HCT116 (cell line): ENCODE results near the gene PDE8A. TPM values are rescaled to one million over a fixed set of nuclear protein-coding genes. Genes with fewer than 3 reads are reported as not detected.

Source experiments
- ATAC-seq: fragments of 200-7000 bp; cut with Tn5 transposase; 2 replicates; pipeline ENCODE4 v1.9.1; 2020; ENCODE audit warnings: mild to moderate bottlenecking, moderate library complexity
- BruUV-seq: library from RNA; stranded (reverse); fragments of 400-500 nt; replicated peaks from 2 replicates; lab custom pipeline; 2021; lab: Mats Ljungman, UMichigan
- CTCF ChIA-PET: fragments of 300-600 bp; sonication (Branson Sonifier 250); formaldehyde crosslinking; loops from one replicate; lab custom pipeline; 2021; ENCODE audit warnings: antibody characterized with exemption; lab: Charles Lee
- POLR2A ChIA-PET: fragments of 300-600, 350-600 bp; sonication (Branson Sonifier 250); formaldehyde crosslinking; loops from one replicate; lab custom pipeline; 2021; ENCODE audit warnings: antibody characterized with exemption; lab: Charles Lee
- RAD21 ChIA-PET, 2 experiments: fragments of 300-600 bp; sonication (Branson Sonifier 250); formaldehyde crosslinking; loops; one replicate each; lab custom pipeline; 2023; ENCODE audit warnings: low total read pairs in 2 of 2; ENCODE audit not compliant: uncharacterized antibody in 2 of 2, unreplicated experiment in 2 of 2, low non-redundant PET in 1 of 2; lab: Charles Lee
- DNase-seq: peaks from one replicate; pipeline ENCODE4 v3.0.0-alpha.2; 2010; ENCODE audit warnings: low read depth, low spot score
- H2AFZ ChIP-seq: fragments of 200-600 bp; shearing (Covaris generic), sonication (generic); 2 replicates; pipeline ENCODE4 v1.6.1; 2017; ENCODE audit warnings: low read depth, mixed run types, mixed read lengths, antibody characterized with exemption, low read length; ENCODE audit not compliant: poor library complexity, severe bottlenecking
- H3K27ac ChIP-seq: 2 replicates; pipeline ENCODE4 v1.5.1; 2012; ENCODE audit warnings: low read depth, low read length
- H3K27me3 ChIP-seq: fragments of 200-600 bp; sonication (generic); 2 replicates; pipeline ENCODE4 v1.6.1; 2016; ENCODE audit warnings: mixed run types, low read length, mixed read lengths; ENCODE audit not compliant: insufficient read depth
- H3K36me3 ChIP-seq, 2 experiments: fragments of 200-500 bp in 1 of 2; fragments of 200-600 bp in 1 of 2; sonication (Bioruptor generic) in 1 of 2; sonication (generic) in 1 of 2; 2 replicates each; pipeline versions ENCODE4 v1.5.1 to v1.6.1; 2014 to 2016; ENCODE audit warnings: low read length in 2 of 2, inconsistent platforms in 1 of 2, mixed read lengths in 1 of 2, mixed run types in 1 of 2; ENCODE audit not compliant: insufficient read depth in 2 of 2, control insufficient read depth in 1 of 2
- H3K4me1 ChIP-seq, 2 experiments: fragments of 200-600 bp in 1 of 2; sonication (generic) in 1 of 2; 2 replicates each; pipeline versions ENCODE4 v1.5.1 to v1.6.1; 2012 to 2017; ENCODE audit warnings: low read length in 2 of 2, inconsistent platforms in 1 of 2, mild to moderate bottlenecking in 1 of 2, mixed read lengths in 1 of 2, mixed run types in 1 of 2, moderate library complexity in 1 of 2; ENCODE audit not compliant: insufficient read depth in 2 of 2, control insufficient read depth in 1 of 2
- H3K4me2 ChIP-seq: fragments of 200-600 bp; sonication (generic); 2 replicates; pipeline ENCODE4 v1.6.1; 2017; ENCODE audit warnings: mixed run types, low read length, mixed read lengths
- H3K4me3 ChIP-seq, 2 experiments: fragments of 200-600 bp in 1 of 2; sonication (generic) in 1 of 2; replicated peaks in 1 of 2; 2 replicates each; pipeline ENCODE4 v1.5.1; 2011 to 2016; ENCODE audit warnings: low read length in 2 of 2, control low read depth in 1 of 2, low read depth in 1 of 2, mild to moderate bottlenecking in 1 of 2, mixed read lengths in 1 of 2, mixed run types in 1 of 2
- H3K79me2 ChIP-seq: fragments of 200-600 bp; sonication (generic); 2 replicates; pipeline ENCODE4 v1.6.1; 2017; ENCODE audit warnings: mild to moderate bottlenecking, mixed run types, low read length, moderate library complexity, mixed read lengths; ENCODE audit not compliant: insufficient read depth
- H3K9ac ChIP-seq: fragments of 200-600 bp; sonication (generic); 2 replicates; pipeline ENCODE4 v1.6.1; 2016; ENCODE audit warnings: low read length, mixed read lengths
- H3K9me2 ChIP-seq: fragments of 200-600 bp; sonication (generic), shearing (Covaris generic); 2 replicates; pipeline ENCODE4 v1.6.1; 2017; ENCODE audit warnings: mixed run types, mild to moderate bottlenecking, moderate library complexity; ENCODE audit not compliant: insufficient read depth
- H3K9me3 ChIP-seq, 2 experiments: fragments of 200-500 bp in 1 of 2; fragments of 200-600 bp in 1 of 2; sonication (Bioruptor generic) in 1 of 2; sonication (generic) in 1 of 2; 2 replicates each; pipeline ENCODE4 v1.6.1; 2014 to 2017; ENCODE audit warnings: low read length in 2 of 2, mixed read lengths in 2 of 2, inconsistent platforms in 1 of 2, low read depth in 1 of 2, mild to moderate bottlenecking in 1 of 2, mixed run types in 1 of 2, moderate library complexity in 1 of 2; ENCODE audit not compliant: control insufficient read depth in 1 of 2, insufficient read depth in 1 of 2
- H4K20me1 ChIP-seq: fragments of 200-600 bp; sonication (generic), shearing (Covaris generic); 2 replicates; pipeline ENCODE4 v1.6.1; 2017; ENCODE audit warnings: mixed run types, mild to moderate bottlenecking, moderate library complexity; ENCODE audit not compliant: insufficient read depth
- CBX3 ChIP-seq: IDR thresholded peaks from 2 replicates; pipeline ENCODE4 v1.6.1; 2012; ENCODE audit warnings: low read depth
- ELF1 ChIP-seq: IDR thresholded peaks from 2 replicates; pipeline ENCODE4 v1.6.1; 2012; ENCODE audit warnings: low read depth, borderline replicate concordance
- EZH2 ChIP-seq: fragments of 200-600 bp; sonication (generic); IDR thresholded peaks from 2 replicates; pipeline ENCODE4 v1.6.1; 2017; ENCODE audit warnings: antibody characterized with exemption, mixed run types
- FOSL1 ChIP-seq: IDR thresholded peaks from 2 replicates; pipeline ENCODE4 v1.6.1; 2012; ENCODE audit warnings: low read depth
- POLR2A ChIP-seq: IDR thresholded peaks from 2 replicates; pipeline ENCODE4 v1.7.0; 2011; ENCODE audit warnings: borderline replicate concordance; ENCODE audit not compliant: insufficient read depth, insufficient read length; ENCODE audit errors: extremely low read depth
- POLR2AphosphoS5 ChIP-seq: IDR thresholded peaks from 2 replicates; pipeline ENCODE4 v1.6.1; 2011; ENCODE audit warnings: mild to moderate bottlenecking, low read depth, low read length, moderate library complexity
- SRF ChIP-seq: IDR thresholded peaks from 2 replicates; pipeline ENCODE4 v1.6.1; 2012; ENCODE audit warnings: low read depth
- TCF7L2 ChIP-seq: IDR thresholded peaks from 2 replicates; pipeline ENCODE4 v1.7.0; 2011; ENCODE audit warnings: borderline replicate concordance, inconsistent platforms; ENCODE audit not compliant: insufficient read depth, insufficient read length; ENCODE audit errors: extremely low read depth
- YY1 ChIP-seq: IDR thresholded peaks from 2 replicates; pipeline ENCODE4 v1.6.1; 2011; ENCODE audit warnings: low read length, low read depth, moderate library complexity, mild to moderate bottlenecking; ENCODE audit not compliant: insufficient replicate concordance; ENCODE audit errors: extremely low read depth
- ZFX ChIP-seq: fragments of 450-650 bp; IDR thresholded peaks from 2 replicates; pipeline ENCODE4 v1.6.1; 2017
- ZNF274 ChIP-seq: fragments of 200-500 bp; sonication (Bioruptor generic); IDR thresholded peaks from 2 replicates; pipeline ENCODE4 v1.6.1; 2014; ENCODE audit warnings: mild to moderate bottlenecking, low read depth, low read length, inconsistent platforms
- intact Hi-C: fragments of 100-400 bp; cut with micrococcal nuclease; formaldehyde crosslinking; loops from 2 replicates; pipeline ENCODE4 v1.10.0; 2022
- total RNA-seq: library from RNA; stranded (reverse); gene quantifications from one replicate; pipeline ENCODE4 v1.2.1, GENCODE V29; 2021; ENCODE audit not compliant: unreplicated experiment
- TF ChIP-seq, protein P1 (sequence below): IDR thresholded peaks from 2 replicates; pipeline ENCODE4 v1.6.1; 2012; ENCODE audit warnings: low read depth
- TF ChIP-seq, protein P2 (sequence below): IDR thresholded peaks from 2 replicates; pipeline ENCODE4 v1.6.1; 2012
- TF ChIP-seq, protein P3 (sequence below), 3 experiments: fragments of 200-600 bp in 1 of 3; sonication (generic) in 1 of 3; IDR thresholded peaks in 2 of 3; conservative IDR thresholded peaks in 1 of 3; 2 replicates each; pipeline ENCODE4 v1.5.1; 2012 to 2017; ENCODE audit warnings: low read depth in 2 of 3, low read length in 2 of 3, antibody characterized with exemption in 1 of 3, borderline replicate concordance in 1 of 3, control low read depth in 1 of 3, mild to moderate bottlenecking in 1 of 3, mixed read lengths in 1 of 3, mixed run types in 1 of 3, moderate library complexity in 1 of 3; ENCODE audit not compliant: insufficient read depth in 1 of 3

PDE8A gene
- total RNA-seq, 1 experiment from 2014 or later = 37.8 TPM

DNA sequence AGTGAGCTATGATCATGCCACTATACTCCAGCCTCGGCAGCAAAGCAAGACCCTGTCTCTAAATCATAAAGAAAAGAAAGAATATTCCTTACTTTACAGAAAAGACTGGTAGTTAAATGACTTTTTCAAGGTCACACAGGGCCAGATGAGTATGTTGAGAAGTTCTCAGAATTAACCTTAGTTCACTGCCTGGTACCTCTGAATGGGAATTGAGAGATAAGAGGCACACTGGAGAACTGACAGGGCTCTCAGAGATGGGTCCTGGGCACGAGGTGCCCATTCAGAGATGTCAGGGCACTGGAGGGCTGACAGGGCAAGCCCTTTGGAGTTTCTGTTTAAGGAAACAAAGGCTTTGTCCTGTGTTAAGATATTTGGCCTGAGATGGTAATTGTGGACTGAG is 157.7 kb downstream of the PDE8A start:
- no peak for TF ChIP-seq POLR2AphosphoS5
- POLR2A ChIA-PET = interaction anchor here (0.8 kb wide), 1 partner anchor 100 kb away, joined by 3 read pairs; no protein-coding TSS in a partner anchor
- Histone ChIP-seq H3K4me2 (no peak overlapping the region), H3K9me2 (no peaks in the 10 kb centered on the region), H3K27ac (no peak overlapping the region), H3K36me3 (peaks cover 9 to 10% of the 10 kb centered on the region in 2 experiments), H3K9ac (no peak overlapping the region), H4K20me1 (no peaks in the 10 kb centered on the region), H3K27me3 (no peaks in the 10 kb centered on the region), H2AFZ (no peak overlapping the region), H3K9me3 (no peaks in the 10 kb centered on the region), H3K4me3 (no peak overlapping the region), H3K4me1 (peaks cover 12 to 21% of the 10 kb centered on the region in 2 experiments), H3K79me2 (no peaks in the 10 kb centered on the region)
- no TSS peak for BruUV-seq
- CTCF ChIA-PET = no interaction called here
- intact Hi-C loops = no loop called here
- RAD21 ChIA-PET = no interaction called here
- no peak for ATAC-seq
- no peak for DNase-seq

DNA sequence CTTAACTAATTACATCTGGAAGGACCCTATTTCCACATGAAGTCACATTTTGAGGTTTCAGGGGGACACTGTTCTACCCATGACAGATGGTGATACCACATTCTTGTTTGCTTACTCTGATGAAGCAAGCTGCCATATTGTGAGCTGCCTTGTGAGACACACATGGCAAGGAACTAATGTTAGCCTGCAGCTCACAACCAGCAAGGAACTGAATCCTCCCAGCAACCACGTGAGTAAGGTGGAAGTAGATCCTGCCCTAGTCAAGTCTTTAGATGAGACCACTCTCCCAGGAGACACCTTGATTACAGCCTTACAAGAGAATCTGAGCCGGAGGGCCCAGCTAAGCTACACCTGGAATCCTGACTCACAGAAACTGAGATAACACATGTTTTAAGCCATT is 160.1 kb downstream of the PDE8A start:
- peaks cover 5 to 10% of the 10 kb centered on the region in 2 experiments; a peak in 3 of 4 replicates for H3K36me3 ChIP-seq
- no peaks in the 10 kb centered on the region for H3K9me2 ChIP-seq
- H4K20me1 ChIP-seq = no peaks in the 10 kb centered on the region
- BruUV-seq = no TSS peak
- CTCF ChIA-PET = no interaction called here
- DNase-seq (no peak), ATAC-seq (peak; percentile 43)
- POLR2A ChIA-PET = no interaction called here
- no peaks in the 10 kb centered on the region for H3K9me3 ChIP-seq
- intact Hi-C loops = loop anchor here (10.0 kb wide), 1 partner anchor 143 kb away; no protein-coding TSS in a partner anchor
- no peaks in the 10 kb centered on the region for H3K27me3 ChIP-seq
- RAD21 ChIA-PET = no interaction called here
- no peak overlapping the region for H3K9ac ChIP-seq
- no peaks in the 10 kb centered on the region for H3K79me2 ChIP-seq
- peak overlapping the region; percentile 15; the same call in 1 of the 2 replicates for H3K27ac ChIP-seq
- H2AFZ ChIP-seq = no peak overlapping the region
- H3K4me2 ChIP-seq = peak overlapping the region; percentile 58
- no peak overlapping the region for H3K4me3 ChIP-seq
- H3K4me1 ChIP-seq = peaks cover 12 to 21% of the 10 kb centered on the region in 2 experiments
- TF ChIP-seq SRF (no peak), ZNF274 (no peak), POLR2A (no peak), FOSL1 (no peak), ELF1 (no peak), TCF7L2 (no peak), EZH2 (no peak), ZFX (no peak), CBX3 (no peak), YY1 (no peak)
- TF ChIP-seq, protein P1, sequence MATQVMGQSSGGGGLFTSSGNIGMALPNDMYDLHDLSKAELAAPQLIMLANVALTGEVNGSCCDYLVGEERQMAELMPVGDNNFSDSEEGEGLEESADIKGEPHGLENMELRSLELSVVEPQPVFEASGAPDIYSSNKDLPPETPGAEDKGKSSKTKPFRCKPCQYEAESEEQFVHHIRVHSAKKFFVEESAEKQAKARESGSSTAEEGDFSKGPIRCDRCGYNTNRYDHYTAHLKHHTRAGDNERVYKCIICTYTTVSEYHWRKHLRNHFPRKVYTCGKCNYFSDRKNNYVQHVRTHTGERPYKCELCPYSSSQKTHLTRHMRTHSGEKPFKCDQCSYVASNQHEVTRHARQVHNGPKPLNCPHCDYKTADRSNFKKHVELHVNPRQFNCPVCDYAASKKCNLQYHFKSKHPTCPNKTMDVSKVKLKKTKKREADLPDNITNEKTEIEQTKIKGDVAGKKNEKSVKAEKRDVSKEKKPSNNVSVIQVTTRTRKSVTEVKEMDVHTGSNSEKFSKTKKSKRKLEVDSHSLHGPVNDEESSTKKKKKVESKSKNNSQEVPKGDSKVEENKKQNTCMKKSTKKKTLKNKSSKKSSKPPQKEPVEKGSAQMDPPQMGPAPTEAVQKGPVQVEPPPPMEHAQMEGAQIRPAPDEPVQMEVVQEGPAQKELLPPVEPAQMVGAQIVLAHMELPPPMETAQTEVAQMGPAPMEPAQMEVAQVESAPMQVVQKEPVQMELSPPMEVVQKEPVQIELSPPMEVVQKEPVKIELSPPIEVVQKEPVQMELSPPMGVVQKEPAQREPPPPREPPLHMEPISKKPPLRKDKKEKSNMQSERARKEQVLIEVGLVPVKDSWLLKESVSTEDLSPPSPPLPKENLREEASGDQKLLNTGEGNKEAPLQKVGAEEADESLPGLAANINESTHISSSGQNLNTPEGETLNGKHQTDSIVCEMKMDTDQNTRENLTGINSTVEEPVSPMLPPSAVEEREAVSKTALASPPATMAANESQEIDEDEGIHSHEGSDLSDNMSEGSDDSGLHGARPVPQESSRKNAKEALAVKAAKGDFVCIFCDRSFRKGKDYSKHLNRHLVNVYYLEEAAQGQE = no peak
- TF ChIP-seq, protein P2, sequence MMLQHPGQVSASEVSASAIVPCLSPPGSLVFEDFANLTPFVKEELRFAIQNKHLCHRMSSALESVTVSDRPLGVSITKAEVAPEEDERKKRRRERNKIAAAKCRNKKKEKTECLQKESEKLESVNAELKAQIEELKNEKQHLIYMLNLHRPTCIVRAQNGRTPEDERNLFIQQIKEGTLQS = no peak
- TF ChIP-seq, protein P3, sequence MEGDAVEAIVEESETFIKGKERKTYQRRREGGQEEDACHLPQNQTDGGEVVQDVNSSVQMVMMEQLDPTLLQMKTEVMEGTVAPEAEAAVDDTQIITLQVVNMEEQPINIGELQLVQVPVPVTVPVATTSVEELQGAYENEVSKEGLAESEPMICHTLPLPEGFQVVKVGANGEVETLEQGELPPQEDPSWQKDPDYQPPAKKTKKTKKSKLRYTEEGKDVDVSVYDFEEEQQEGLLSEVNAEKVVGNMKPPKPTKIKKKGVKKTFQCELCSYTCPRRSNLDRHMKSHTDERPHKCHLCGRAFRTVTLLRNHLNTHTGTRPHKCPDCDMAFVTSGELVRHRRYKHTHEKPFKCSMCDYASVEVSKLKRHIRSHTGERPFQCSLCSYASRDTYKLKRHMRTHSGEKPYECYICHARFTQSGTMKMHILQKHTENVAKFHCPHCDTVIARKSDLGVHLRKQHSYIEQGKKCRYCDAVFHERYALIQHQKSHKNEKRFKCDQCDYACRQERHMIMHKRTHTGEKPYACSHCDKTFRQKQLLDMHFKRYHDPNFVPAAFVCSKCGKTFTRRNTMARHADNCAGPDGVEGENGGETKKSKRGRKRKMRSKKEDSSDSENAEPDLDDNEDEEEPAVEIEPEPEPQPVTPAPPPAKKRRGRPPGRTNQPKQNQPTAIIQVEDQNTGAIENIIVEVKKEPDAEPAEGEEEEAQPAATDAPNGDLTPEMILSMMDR (IDR thresholded peaks at IDR 0.05 in 2 of 3, conservative IDR thresholded peaks at IDR 0.05 in 1 of 3; ENCODE audit: borderline replicate concordance in 1 of 3, insufficient read depth in 1 of 3, low read depth in 2 of 3, low read length in 2 of 3) = no peak
